NCI-H1105 treated with DMSO at 0.1 percent for 48 hours (cell line): Measurements from ENCODE around the gene SIAE.
"Not testable (repeated sequence)": the region's sequence is repeated elsewhere in the genome, so short reads cannot be mapped to it uniquely, and the experiment has no call there.

Source experiments
- DNase-seq: peaks from one replicate; lab custom pipeline; 2025; lab: John Stamatoyannopoulos, UW

SIAE gene

GRCh38 chr11:124623861-124624525 lies 49.5 kb downstream of the SIAE start:
- DNase-seq, result no peak

- peak; percentile 92 for DNase-seq
These were observed 50.7 kb downstream of the SIAE start, which contains the start of gene TBRG1 for GRCh38 chr11:124622531-124623451. TSS of gene TBRG1 (plus strand) at chr11:124622864. CDS start at chr11:124623084, 220 bp downstream.

- DNase-seq, result no peak
These were observed 54.7 kb downstream of the SIAE start for GRCh38 chr11:124618863-124619262.

- DNase-seq, result no peak
These were observed 60.8 kb downstream of the SIAE start for GRCh38 chr11:124612567-124613246.

GRCh38 chr11:124612045-124612444 lies 61.5 kb downstream of the SIAE start:
- DNase-seq, result peak; percentile 43

- DNase-seq, result no peak
These were observed 62.5 kb downstream of the SIAE start, which contains the start of gene PANX3 for GRCh38 chr11:124611064-124611463. TSS of gene PANX3 (plus strand) at chr11:124611428. CDS start at chr11:124611557, 129 bp downstream.

- DNase-seq, result no peak
These were observed 63.2 kb downstream of the SIAE start for GRCh38 chr11:124610295-124610694.

GRCh38 chr11:124608147-124608546 lies 65.4 kb downstream of the SIAE start:
- DNase-seq, result no peak

- no peak for DNase-seq
These were observed 67.8 kb downstream of the SIAE start for GRCh38 chr11:124605719-124606118.

GRCh38 chr11:124602723-124603122 lies 70.8 kb downstream of the SIAE start:
- DNase-seq, result not testable (repeated sequence)

- no peak for DNase-seq
These were observed 71.3 kb downstream of the SIAE start for GRCh38 chr11:124602193-124602592.

GRCh38 chr11:124600621-124601320 lies 72.8 kb downstream of the SIAE start:
- DNase-seq, result no peak

GRCh38 chr11:124597626-124598025 lies 75.9 kb downstream of the SIAE start:
- DNase-seq, result no peak

- DNase-seq, result no peak
These were observed 78.2 kb downstream of the SIAE start for GRCh38 chr11:124595302-124595701.

- peak; percentile 24 for DNase-seq
These were observed 80.9 kb downstream of the SIAE start for GRCh38 chr11:124592627-124593026.

- no peak for DNase-seq
These were observed 82.1 kb downstream of the SIAE start for GRCh38 chr11:124591430-124591829.

GRCh38 chr11:124586238-124586860 lies 87.2 kb downstream of the SIAE start:
- DNase-seq, result peak; percentile 81

GRCh38 chr11:124584681-124585372 lies 88.7 kb downstream of the SIAE start:
- DNase-seq, result no peak

GRCh38 chr11:124583781-124584180 lies 89.8 kb downstream of the SIAE start:
- no peak for DNase-seq
